ENCODE measurements around the gene DCTN1.

DCTN1 gene

GRCh38 chr2:74391580-74392448, 11.7 kb upstream of the DCTN1 start:
- peak; percentile 96 for DNase-seq (ENCODE audit: low read depth)
- TF ChIP-seq POLR2A (IDR thresholded peaks at IDR 0.05; ENCODE audit: extremely low read depth, insufficient read length) (peak; percentile 36), MYC (IDR thresholded peaks at IDR 0.05; ENCODE audit: low read depth, low read length) (peak; percentile 10; the same call in 1 of the 2 replicates), CTCF (IDR thresholded peaks at IDR 0.05; ENCODE audit: low read depth, low read length) (peak; percentile 98), MAX (IDR thresholded peaks at IDR 0.05; ENCODE audit: low read depth, low read length) (no peak; the same call in 1 of the 2 replicates)
- H3K4me3 ChIP-seq (ENCODE audit: low read depth, low read length), result peak overlapping the region; percentile 93

GRCh38 chr2:74391209-74391579, 11.1 kb upstream of the DCTN1 start:
- TF ChIP-seq MYC (IDR thresholded peaks at IDR 0.05; ENCODE audit: low read depth, low read length), result no peak
- 0 out of 2 replicates have a peak, but pooled peaks have one; percentile 17 for TF ChIP-seq MAX (IDR thresholded peaks at IDR 0.05; ENCODE audit: low read depth, low read length)
- no peak for DNase-seq (ENCODE audit: low read depth)

GRCh38 chr2:74390606-74391005, 10.5 kb upstream of the DCTN1 start:
- no peak for DNase-seq (ENCODE audit: low read depth)
- H3K4me3 ChIP-seq (ENCODE audit: low read depth, low read length), result peak overlapping the region; percentile 93
- TF ChIP-seq POLR2A (IDR thresholded peaks at IDR 0.05; ENCODE audit: extremely low read depth, insufficient read length) (no peak), MYC (IDR thresholded peaks at IDR 0.05; ENCODE audit: low read depth, low read length) (no peak), CTCF (IDR thresholded peaks at IDR 0.05; ENCODE audit: low read depth, low read length) (no peak), MAX (IDR thresholded peaks at IDR 0.05; ENCODE audit: low read depth, low read length) (no peak)

More at GRCh38 chr2:74391209-74391579, 11.1 kb upstream of the DCTN1 start:
- H3K4me3 ChIP-seq (ENCODE audit: low read depth, low read length), result peak overlapping the region; percentile 93

- TF ChIP-seq MYC (IDR thresholded peaks at IDR 0.05; ENCODE audit: low read depth, low read length) (no peak), POLR2A (IDR thresholded peaks at IDR 0.05; ENCODE audit: extremely low read depth, insufficient read length) (no peak), CTCF (IDR thresholded peaks at IDR 0.05; ENCODE audit: low read depth, low read length) (no peak), MAX (IDR thresholded peaks at IDR 0.05; ENCODE audit: low read depth, low read length) (no peak)
- no peak for DNase-seq (ENCODE audit: low read depth)
- H3K4me3 ChIP-seq (ENCODE audit: low read depth, low read length), result no peak overlapping the region
Observed at GRCh38 chr2:74387346-74387745, 7.2 kb upstream of the DCTN1 start.

GRCh38 chr2:74385396-74385795, 5.3 kb upstream of the DCTN1 start:
- no peak for DNase-seq (ENCODE audit: low read depth)
- TF ChIP-seq CTCF (IDR thresholded peaks at IDR 0.05; ENCODE audit: low read depth, low read length), result no peak
- no peak for TF ChIP-seq MAX (IDR thresholded peaks at IDR 0.05; ENCODE audit: low read depth, low read length)
- TF ChIP-seq POLR2A (IDR thresholded peaks at IDR 0.05; ENCODE audit: extremely low read depth, insufficient read length), result no peak
- TF ChIP-seq MYC (IDR thresholded peaks at IDR 0.05; ENCODE audit: low read depth, low read length), result no peak
- no peak overlapping the region for H3K4me3 ChIP-seq (ENCODE audit: low read depth, low read length)

- no peak for DNase-seq (ENCODE audit: low read depth)
- TF ChIP-seq MYC (IDR thresholded peaks at IDR 0.05; ENCODE audit: low read depth, low read length) (no peak), MAX (IDR thresholded peaks at IDR 0.05; ENCODE audit: low read depth, low read length) (no peak), CTCF (IDR thresholded peaks at IDR 0.05; ENCODE audit: low read depth, low read length) (no peak), POLR2A (IDR thresholded peaks at IDR 0.05; ENCODE audit: extremely low read depth, insufficient read length) (no peak)
- H3K4me3 ChIP-seq (ENCODE audit: low read depth, low read length), result no peak overlapping the region
Observed at GRCh38 chr2:74384051-74384450, 3.9 kb upstream of the DCTN1 start.
